Choroid plexus epithelial cell (primary cell): Measurements from ENCODE around the gene LMBR1.

Source experiments
- DNase-seq: peaks from one replicate; pipeline ENCODE4 v3.0.0-alpha.2; 2010; ENCODE audit warnings: low read depth
- H3K4me3 ChIP-seq: 2 replicates; pipeline ENCODE4 v1.5.1; 2011; ENCODE audit warnings: low read depth, mild to moderate bottlenecking, control low read depth, low read length, moderate library complexity
- TF ChIP-seq, protein P1 (sequence below): conservative IDR thresholded peaks from 2 replicates; pipeline ENCODE4 v1.5.1; 2011; ENCODE audit warnings: low read depth, mild to moderate bottlenecking, control low read depth, inconsistent platforms, low read length, moderate library complexity

Gene LMBR1

GRCh38 chr7:156896388-156897022 is 3.5 kb upstream of the LMBR1 start:
- DNase-seq = no peak
- H3K4me3 ChIP-seq = no peak overlapping the region
- TF ChIP-seq, protein P1, sequence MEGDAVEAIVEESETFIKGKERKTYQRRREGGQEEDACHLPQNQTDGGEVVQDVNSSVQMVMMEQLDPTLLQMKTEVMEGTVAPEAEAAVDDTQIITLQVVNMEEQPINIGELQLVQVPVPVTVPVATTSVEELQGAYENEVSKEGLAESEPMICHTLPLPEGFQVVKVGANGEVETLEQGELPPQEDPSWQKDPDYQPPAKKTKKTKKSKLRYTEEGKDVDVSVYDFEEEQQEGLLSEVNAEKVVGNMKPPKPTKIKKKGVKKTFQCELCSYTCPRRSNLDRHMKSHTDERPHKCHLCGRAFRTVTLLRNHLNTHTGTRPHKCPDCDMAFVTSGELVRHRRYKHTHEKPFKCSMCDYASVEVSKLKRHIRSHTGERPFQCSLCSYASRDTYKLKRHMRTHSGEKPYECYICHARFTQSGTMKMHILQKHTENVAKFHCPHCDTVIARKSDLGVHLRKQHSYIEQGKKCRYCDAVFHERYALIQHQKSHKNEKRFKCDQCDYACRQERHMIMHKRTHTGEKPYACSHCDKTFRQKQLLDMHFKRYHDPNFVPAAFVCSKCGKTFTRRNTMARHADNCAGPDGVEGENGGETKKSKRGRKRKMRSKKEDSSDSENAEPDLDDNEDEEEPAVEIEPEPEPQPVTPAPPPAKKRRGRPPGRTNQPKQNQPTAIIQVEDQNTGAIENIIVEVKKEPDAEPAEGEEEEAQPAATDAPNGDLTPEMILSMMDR = no peak

DNA sequence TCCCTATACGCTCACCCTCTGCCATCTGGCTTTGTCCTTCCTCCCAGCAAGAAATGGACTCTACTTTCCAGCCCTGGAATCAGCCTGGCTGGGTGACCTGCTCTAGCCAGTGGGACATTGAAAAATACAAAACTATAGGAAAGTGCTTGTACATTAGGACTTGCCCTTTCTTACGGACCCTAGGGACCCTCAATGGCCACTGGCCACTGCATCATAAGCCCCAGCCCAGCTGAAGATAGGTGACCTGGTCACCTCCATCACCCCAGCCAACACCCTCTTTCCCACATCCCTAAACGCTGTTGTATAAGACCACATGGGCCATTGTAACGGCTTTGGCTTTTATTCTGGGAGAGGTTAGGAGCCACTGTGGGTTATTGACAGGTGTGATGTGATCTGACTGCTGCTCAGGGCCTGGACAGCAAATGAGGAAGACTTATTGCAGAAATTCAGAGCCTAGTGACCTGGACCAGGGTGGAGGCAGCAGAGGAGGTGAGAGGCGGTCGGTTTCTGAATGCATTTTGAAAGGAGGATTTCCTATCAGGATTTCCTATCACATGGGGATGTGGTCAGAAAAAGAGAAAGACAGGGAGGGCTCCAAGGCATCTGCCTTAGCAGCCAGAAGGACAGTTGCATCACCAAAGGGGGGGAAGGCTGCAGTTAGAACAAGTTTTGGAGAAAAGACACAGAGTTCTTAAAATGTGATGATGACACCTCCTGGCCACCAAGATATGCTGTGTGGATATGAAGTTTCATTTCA is 2.2 kb upstream of the LMBR1 start:
- TF ChIP-seq, protein P1 = no peak

GRCh38 chr7:156892081-156892800 is 742 bp downstream of the LMBR1 start:
- TF ChIP-seq, protein P1 = no peak
- peak overlapping the region; percentile 90 for H3K4me3 ChIP-seq
- no peak for DNase-seq

More for the DNA sequence above, 2.2 kb upstream of the LMBR1 start:
- H3K4me3 ChIP-seq = no peak overlapping the region
- DNase-seq = no peak

GRCh38 chr7:156889746-156890145 is 3.2 kb downstream of the LMBR1 start:
- no peak for DNase-seq
- TF ChIP-seq, protein P1 = no peak
- H3K4me3 ChIP-seq = no peak overlapping the region

DNA sequence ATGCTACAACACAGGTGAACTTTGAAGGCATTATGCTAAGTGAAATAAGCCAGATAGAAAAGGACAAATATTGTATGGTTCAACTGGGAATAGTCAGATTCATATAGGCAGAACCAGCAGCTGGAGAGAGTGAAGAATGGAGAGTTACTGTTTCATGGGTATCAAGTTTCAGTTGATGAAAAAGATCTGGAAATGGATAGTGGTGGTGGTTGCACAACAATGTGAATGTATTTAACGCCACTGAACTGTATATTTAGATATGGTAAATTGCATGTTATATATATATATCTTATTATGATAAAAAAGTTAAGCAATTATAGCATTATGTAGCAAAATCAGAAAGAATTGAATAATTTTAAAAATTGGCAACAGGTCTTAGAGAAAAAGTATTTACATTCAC is 3.9 kb downstream of the LMBR1 start:
- TF ChIP-seq, protein P1 = no peak
- no peak overlapping the region for H3K4me3 ChIP-seq
- DNase-seq = peak; percentile 62

DNA sequence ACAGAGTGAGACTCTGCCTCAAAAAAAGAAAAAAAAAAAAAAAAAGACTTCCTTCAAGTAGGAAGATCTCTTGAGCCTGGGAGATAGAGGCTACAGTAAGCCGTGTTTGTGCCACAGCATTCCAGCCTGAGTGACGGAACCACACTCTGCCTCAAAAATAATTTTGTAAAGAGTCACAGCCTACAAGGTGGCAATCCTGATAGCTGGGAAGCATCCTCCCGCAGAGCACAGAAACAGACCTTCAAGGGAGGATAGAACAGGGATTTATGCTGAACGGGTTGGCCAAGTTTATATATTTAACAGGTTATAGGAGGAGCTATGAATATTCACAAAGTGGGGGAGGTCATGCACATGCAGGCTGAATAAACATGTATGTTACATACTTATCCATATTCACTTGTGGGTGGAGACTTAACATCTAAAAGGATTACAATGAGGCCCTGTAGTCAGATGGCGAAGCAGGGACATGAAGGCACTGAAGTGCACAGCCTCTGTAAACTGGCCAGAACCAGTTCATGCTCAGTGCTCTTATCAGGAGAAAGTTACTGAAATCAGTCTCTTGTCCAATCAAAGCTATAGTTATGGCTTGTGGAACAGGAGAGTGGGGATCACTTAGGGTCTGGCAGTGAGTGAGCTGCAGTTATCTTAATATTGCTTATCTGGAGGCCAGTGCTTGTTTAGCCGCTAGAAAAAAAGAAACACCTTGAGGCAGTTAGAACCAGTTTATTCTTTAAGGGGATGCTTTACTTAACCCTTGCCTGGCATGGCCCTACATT is 6.8 kb downstream of the LMBR1 start:
- no peak for DNase-seq
- TF ChIP-seq, protein P1 = no peak
- H3K4me3 ChIP-seq = no peak overlapping the region
